ENCODE measurements around the gene OR1D5.

OR1D5 gene

DNA sequence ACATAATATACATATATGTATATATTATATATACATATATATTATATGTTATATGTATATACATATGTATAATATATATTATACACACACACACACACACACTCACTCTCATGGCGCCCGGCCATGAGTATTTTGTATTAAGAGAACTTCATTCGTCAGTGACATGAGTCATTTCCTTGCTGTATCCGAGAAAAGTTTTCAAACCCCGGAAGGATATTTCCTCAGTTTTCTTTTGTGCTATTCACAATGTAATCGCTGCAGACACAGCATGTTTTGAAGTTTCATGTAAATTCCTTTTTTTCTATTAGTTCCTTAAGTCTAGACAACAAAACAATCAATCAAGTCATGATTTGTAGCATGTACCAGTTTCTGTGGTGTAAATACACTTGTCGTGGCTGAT lies 33.3 kb downstream of the OR1D5 start:
- peak; percentile 92 for DNase-seq (ENCODE audit: low read depth in 2 of 2)
- no peak overlapping the region for H3K4me3 ChIP-seq (replicated peaks in 1 of 2; ENCODE audit: low read depth in 2 of 2, low read length in 2 of 2)
- TF ChIP-seq, protein P1, sequence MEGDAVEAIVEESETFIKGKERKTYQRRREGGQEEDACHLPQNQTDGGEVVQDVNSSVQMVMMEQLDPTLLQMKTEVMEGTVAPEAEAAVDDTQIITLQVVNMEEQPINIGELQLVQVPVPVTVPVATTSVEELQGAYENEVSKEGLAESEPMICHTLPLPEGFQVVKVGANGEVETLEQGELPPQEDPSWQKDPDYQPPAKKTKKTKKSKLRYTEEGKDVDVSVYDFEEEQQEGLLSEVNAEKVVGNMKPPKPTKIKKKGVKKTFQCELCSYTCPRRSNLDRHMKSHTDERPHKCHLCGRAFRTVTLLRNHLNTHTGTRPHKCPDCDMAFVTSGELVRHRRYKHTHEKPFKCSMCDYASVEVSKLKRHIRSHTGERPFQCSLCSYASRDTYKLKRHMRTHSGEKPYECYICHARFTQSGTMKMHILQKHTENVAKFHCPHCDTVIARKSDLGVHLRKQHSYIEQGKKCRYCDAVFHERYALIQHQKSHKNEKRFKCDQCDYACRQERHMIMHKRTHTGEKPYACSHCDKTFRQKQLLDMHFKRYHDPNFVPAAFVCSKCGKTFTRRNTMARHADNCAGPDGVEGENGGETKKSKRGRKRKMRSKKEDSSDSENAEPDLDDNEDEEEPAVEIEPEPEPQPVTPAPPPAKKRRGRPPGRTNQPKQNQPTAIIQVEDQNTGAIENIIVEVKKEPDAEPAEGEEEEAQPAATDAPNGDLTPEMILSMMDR (IDR thresholded peaks at IDR 0.05; ENCODE audit: low read depth, low read length) = no peak

DNA sequence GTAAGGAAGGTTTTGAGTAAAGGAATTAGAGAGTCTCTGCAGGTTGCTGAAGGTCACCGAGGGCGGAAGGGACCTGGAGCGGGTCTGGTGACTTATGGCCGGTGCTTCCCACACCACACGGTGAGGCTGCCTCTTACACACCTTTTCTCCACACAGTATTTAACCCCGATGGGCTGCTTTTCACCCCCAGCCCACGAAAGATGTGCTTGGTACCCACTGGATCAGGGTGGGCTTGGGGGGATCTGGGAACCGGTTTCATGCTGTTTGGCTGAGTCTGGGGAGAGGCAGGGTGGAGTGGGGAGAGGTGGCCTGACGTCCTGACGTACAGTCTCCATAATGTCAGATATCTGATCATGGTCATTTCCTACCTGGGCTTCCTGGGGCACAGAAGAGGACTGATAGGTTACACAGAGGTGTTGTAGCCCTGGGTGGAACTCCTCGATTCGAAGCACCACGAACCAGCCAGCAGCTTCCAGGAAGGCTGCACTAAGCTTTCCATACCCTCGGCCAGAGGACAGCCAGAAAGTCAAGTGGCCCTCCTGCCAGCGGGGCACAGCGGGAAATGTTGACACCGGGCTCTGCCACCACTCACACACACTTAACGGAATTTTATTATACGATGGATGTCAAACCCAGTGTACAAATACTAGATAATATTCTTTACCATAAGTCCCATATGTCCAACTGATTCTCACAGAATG lies 34.0 kb downstream of the OR1D5 start:
- no peak overlapping the region for H3K4me3 ChIP-seq (replicated peaks in 1 of 2; ENCODE audit: low read depth in 2 of 2, low read length in 2 of 2)
- TF ChIP-seq, protein P1 (IDR thresholded peaks at IDR 0.05; ENCODE audit: low read depth, low read length) = no peak
- DNase-seq (ENCODE audit: low read depth in 2 of 2) = no peak

DNA sequence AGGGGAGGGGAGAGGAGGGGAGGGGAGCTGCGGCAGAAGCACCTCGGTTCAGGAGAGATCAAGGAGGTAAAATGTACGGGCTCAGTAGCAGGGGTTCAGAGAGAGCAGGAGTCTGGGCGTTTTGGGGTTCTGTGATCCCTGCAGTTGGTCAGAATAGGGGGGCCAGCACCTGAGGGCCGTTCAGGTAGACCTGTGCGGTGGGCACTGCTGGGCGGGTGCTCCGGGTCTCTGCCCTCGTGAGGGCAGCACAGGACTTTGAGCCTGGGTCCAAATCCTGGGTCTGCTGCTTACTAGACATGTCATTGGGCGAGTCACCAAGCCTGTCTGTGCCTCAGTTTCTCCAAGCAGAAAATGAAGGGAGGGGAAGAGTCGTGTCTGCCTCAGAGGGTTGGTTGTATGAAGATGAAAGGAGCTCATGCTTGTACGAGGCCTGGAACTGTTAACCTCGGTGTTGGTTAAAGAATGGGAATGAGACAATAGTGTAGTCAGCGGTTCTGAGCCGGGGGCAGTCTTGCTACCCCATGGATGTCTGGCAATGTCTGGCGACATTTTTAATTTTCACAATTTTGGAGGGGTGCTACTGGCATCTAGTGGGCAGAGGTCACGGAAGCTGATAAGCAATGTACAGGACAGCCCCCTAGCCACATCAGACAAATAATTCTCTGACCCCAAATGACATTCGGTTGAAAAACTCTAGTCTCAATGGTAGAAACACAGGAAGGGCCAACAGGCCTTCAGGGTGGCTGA lies 35.4 kb downstream of the OR1D5 start:
- no peak for DNase-seq (ENCODE audit: low read depth in 2 of 2)
- TF ChIP-seq, protein P1 (IDR thresholded peaks at IDR 0.05; ENCODE audit: low read depth, low read length) = no peak
- no peak overlapping the region for H3K4me3 ChIP-seq (replicated peaks in 1 of 2; ENCODE audit: low read depth in 2 of 2, low read length in 2 of 2)

DNA sequence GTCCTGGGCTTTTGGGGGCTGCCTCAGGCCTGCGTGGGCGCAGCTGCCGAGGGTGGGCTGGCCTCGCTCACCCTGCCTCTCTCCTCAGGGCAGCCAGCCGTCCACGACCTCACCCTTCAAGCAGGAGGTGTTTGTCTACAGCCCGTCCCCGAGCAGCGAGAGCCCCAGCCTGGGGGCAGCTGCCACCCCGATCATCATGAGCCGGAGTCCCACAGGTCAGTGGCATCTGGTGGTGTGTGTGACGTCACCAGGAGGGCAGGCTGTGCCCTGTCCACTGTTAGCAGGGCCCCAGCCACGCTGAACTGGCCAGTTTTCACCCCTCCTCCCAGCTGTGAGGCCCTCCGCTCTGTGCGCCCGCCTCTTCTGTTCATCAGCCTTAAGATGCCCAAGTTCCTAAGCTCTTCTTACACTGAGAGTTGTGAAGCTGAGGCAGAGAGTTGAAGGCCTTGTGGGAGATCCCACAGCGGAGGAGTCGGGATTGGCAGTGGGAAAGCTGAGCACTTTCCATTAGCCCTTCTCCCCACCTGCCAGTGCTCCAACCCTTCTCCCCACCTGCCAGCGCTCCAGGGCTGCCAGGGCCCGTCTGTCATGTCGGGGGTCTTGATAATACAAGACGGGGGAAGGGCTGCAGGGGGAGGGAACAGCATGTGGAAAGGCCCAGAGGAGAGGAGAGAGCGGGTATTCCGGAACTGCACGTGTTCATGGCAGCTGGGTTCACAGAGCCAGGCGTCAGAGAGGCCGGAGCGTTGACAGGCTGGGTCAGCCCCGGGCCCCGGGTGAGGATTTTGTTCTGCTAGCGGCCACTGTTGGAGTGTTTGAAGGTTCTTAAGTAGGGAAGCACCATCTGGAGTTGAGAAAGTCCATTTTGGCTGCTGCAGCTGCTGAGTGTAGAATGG lies 36.3 kb downstream of the OR1D5 start:
- TF ChIP-seq, protein P1 (IDR thresholded peaks at IDR 0.05; ENCODE audit: low read depth, low read length) = no peak
- peak in 1 of 2 donors; percentile 62 for DNase-seq (ENCODE audit: low read depth in 2 of 2)
- no peak overlapping the region for H3K4me3 ChIP-seq (replicated peaks in 1 of 2; ENCODE audit: low read depth in 2 of 2, low read length in 2 of 2)

DNA sequence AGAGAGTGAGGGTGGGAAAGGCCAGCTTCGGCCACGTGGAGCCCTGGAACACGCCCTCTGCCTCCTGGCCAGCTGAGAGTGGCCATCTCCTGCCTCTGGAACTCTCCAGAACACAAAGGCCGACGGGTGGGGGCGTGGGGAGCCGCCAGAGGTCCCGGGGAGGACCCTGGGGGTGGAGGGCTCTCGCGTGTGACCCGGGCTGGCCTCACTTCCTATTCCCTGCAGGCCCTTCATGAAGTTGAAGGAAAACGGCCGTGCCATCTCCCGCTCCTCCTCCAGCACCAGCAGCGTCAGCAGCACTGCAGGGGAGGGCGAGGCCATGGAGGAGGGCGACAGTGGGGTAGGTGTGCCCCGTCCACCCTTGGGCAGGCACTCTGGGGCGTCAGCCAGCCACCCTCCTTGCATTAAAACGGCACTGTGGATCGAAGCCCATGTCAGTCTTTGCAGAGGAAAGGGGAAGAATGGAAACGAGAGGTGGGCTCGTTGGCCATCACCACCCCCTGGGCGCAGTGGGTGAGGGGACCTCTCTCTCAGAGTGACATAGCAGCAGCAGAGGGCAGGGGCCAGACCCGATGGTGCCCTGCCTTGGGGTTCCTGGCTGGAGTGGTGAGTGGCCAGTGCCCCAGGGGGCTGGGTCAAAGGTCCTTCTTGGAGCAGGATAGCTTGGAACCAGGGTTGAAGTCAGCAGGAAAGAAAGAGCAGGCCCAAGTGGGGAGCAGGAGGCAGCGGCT lies 37.1 kb downstream of the OR1D5 start:
- no peak overlapping the region for H3K4me3 ChIP-seq (replicated peaks in 1 of 2; ENCODE audit: low read depth in 2 of 2, low read length in 2 of 2)
- TF ChIP-seq, protein P1 (IDR thresholded peaks at IDR 0.05; ENCODE audit: low read depth, low read length) = no peak
- no peak for DNase-seq (ENCODE audit: low read depth in 2 of 2)

All from cardiac fibroblast (primary cell).